ENCODE measurements around the gene STOML2. TPM values are rescaled to one million over a fixed set of nuclear protein-coding genes. Genes with fewer than 3 reads are reported as not detected.

Gene STOML2
- total RNA-seq, 1 experiment from 2014 or later = 209 TPM

- TF ChIP-seq, protein P1, sequence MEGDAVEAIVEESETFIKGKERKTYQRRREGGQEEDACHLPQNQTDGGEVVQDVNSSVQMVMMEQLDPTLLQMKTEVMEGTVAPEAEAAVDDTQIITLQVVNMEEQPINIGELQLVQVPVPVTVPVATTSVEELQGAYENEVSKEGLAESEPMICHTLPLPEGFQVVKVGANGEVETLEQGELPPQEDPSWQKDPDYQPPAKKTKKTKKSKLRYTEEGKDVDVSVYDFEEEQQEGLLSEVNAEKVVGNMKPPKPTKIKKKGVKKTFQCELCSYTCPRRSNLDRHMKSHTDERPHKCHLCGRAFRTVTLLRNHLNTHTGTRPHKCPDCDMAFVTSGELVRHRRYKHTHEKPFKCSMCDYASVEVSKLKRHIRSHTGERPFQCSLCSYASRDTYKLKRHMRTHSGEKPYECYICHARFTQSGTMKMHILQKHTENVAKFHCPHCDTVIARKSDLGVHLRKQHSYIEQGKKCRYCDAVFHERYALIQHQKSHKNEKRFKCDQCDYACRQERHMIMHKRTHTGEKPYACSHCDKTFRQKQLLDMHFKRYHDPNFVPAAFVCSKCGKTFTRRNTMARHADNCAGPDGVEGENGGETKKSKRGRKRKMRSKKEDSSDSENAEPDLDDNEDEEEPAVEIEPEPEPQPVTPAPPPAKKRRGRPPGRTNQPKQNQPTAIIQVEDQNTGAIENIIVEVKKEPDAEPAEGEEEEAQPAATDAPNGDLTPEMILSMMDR (IDR thresholded peaks at IDR 0.05; ENCODE audit: unreplicated experiment) = no peak
- intact Hi-C loops (cut with micrococcal nuclease) = loop anchor here (2.0 kb wide), 1 partner anchor 24 kb away; the partner anchor contains the start of gene PIGO
- Mint-ChIP-seq H3K36me3 (ENCODE audit: insufficient read depth, unreplicated experiment) (peaks cover 30% of the 10 kb centered on the region), H3K27me3 (ENCODE audit: insufficient read depth, unreplicated experiment) (no peaks in the 10 kb centered on the region), H3K9me3 (ENCODE audit: unreplicated experiment) (no peaks in the 10 kb centered on the region), H3K4me3 (ENCODE audit: unreplicated experiment) (peak overlapping the region; percentile 92), H3K4me1 (ENCODE audit: insufficient read depth, unreplicated experiment) (peaks cover 22% of the 10 kb centered on the region), H3K27ac (ENCODE audit: low read depth, unreplicated experiment) (peak overlapping the region; percentile 92)
- ChIA-PET CTCF (interaction anchor here (0.5 to 1.9 kb wide), 2 partner anchors 23 to 620 kb away, joined by 3 to 5 read pairs; partner anchors contain the start of gene PIGO), POLR2A (interaction anchor here (2.9 kb wide), 1 partner anchor 27 kb away, joined by 44 read pairs; the partner anchor contains the start of gene STOML2)
- no TSS peak for BruUV-seq (replicated peaks)
- DNase-seq (ENCODE audit: unreplicated experiment) = no peak
Observed at GRCh38 chr9:35073279-35073612, 29.7 kb downstream of the STOML2 start.

DNA sequence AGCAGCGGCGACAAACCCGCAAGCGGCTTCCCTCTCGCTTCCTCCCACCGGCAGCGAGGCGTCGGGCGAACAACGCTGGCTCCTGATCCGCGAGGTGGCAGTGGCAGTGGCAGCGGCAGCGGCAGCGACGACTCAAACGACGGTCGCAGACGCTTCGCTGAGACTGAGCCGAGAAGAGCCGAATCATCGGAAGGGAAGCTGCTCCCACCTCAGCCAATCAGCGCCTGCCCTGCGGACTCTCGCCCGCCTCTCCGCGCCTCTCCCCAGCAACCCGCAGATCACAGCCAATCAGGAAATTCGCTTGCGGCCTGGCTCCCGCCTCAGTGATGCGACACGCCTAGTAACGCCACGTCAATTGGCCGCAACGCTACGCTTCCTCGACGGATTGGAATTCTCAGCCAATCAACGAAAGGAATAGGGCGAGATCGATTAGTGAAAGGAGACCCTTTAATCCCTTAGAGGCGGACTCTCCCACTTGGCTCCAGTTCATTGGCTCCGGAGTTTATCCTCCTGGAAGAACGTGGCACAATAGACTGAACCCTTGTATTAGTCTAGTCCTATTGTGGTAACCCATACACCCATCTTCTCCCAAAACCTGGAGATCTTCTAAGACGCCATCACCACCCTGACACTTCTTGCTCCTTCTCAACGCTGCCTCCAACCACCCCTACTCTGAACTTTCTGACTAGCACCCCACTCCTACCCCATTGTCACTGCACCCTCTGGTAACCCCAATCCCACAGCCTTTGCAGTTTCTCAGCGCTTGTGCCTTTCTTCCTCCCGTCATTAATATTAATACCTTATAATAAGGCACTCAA is 30.3 kb downstream of the STOML2 start, which contains the start of gene VCP:
Gene VCP, minus strand, starts transcription at position 165 of the 818 bp plus-strand sequence. CDS start 272 bp downstream, outside the sequence.
- DNase-seq (ENCODE audit: unreplicated experiment) = peak; percentile 98
- BruUV-seq (replicated peaks) = TSS peak; percentile 69
- H3K4me3 Mint-ChIP-seq (ENCODE audit: unreplicated experiment) = peak within 1 kb of the TSS; percentile 92
- POLR2A ChIA-PET = interaction anchor here (0.6 to 5.2 kb wide), 20 partner anchors 8 to 574 kb away, joined by 3 to 63 read pairs (median 4); partner anchors contain the start of genes ATOSB, DNAJB5, FANCG and PIGO
- no peaks in the 10 kb centered on the region for H3K27me3 Mint-ChIP-seq (ENCODE audit: insufficient read depth, unreplicated experiment)
- CTCF ChIA-PET = interaction anchor here (0.6 to 1.9 kb wide), 3 partner anchors 24 to 493 kb away, joined by 3 to 5 read pairs (median 3); partner anchors contain the start of gene PIGO
- H3K4me1 Mint-ChIP-seq (ENCODE audit: insufficient read depth, unreplicated experiment) = peaks cover 22% of the 10 kb centered on the region
- TF ChIP-seq, protein P1 (IDR thresholded peaks at IDR 0.05; ENCODE audit: unreplicated experiment) = no peak
- peaks cover 36% of the 10 kb centered on the region for H3K36me3 Mint-ChIP-seq (ENCODE audit: insufficient read depth, unreplicated experiment)
- H3K27ac Mint-ChIP-seq (ENCODE audit: low read depth, unreplicated experiment) = peak within 1 kb of the TSS; percentile 92
- intact Hi-C loops (cut with micrococcal nuclease) = loop anchor here (2.0 kb wide), 1 partner anchor 24 kb away; the partner anchor contains the start of gene PIGO
- no peaks in the 10 kb centered on the region for H3K9me3 Mint-ChIP-seq (ENCODE audit: unreplicated experiment)

GRCh38 chr9:35071814-35072460 is 31.0 kb downstream of the STOML2 start:
- Mint-ChIP-seq H3K36me3 (ENCODE audit: insufficient read depth, unreplicated experiment) (peaks cover 44% of the 10 kb centered on the region), H3K4me3 (ENCODE audit: unreplicated experiment) (peak overlapping the region; percentile 92), H3K4me1 (ENCODE audit: insufficient read depth, unreplicated experiment) (peaks cover 22% of the 10 kb centered on the region), H3K27ac (ENCODE audit: low read depth, unreplicated experiment) (peak overlapping the region; percentile 92), H3K27me3 (ENCODE audit: insufficient read depth, unreplicated experiment) (no peaks in the 10 kb centered on the region), H3K9me3 (ENCODE audit: unreplicated experiment) (no peaks in the 10 kb centered on the region)
- peak; percentile 84 for DNase-seq (ENCODE audit: unreplicated experiment)
- ChIA-PET CTCF (interaction anchor here (0.6 to 1.9 kb wide), 6 partner anchors 9 to 326 kb away, joined by 3 to 9 read pairs (median 4); partner anchors contain the start of gene PIGO), POLR2A (interaction anchor here (0.6 to 5.2 kb wide), 27 partner anchors 9 to 1245 kb away, joined by 3 to 63 read pairs (median 4); partner anchors contain the start of genes ATOSB, DNAJB5, FANCG and PIGO)
- no TSS peak for BruUV-seq (replicated peaks)
- TF ChIP-seq, protein P1 (IDR thresholded peaks at IDR 0.05; ENCODE audit: unreplicated experiment) = no peak
- intact Hi-C loops (cut with micrococcal nuclease) = loop anchor here (2.0 kb wide), 1 partner anchor 25 kb away; the partner anchor contains the start of gene PIGO
